ENCODE measurements around the gene SGSM1. TPM values are rescaled to one million over a fixed set of nuclear protein-coding genes. Genes with fewer than 3 reads are reported as not detected.

SGSM1 gene
- total RNA-seq, 4 donors from 2014 or later, result 0.07 to 0.44 (median 0.41) TPM; not detected in 1

DNA sequence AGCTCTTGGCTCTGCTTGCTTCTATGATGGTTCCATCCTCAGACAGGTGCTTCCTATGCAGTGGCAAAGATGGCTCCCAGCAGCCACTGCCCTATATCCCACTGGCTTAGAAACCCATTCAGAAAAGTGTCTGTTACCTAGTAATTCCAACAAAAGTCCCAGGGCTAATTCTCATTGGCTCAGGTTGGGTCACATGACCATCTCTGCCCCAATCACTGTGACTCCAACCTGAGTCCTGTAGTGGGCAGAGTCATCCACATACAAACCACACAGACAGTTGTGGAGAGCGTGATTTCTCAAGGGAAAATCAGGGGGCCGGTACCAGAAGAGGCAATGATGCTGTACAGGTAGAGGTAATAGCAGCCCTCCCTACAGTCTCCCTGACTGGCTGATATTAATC lies 73.0 kb downstream of the SGSM1 start:
- intact Hi-C loops (cut with DNase I; ENCODE audit: low total_unique reads) (no loop called here), in situ Hi-C loops (cut with MboI; ENCODE audit: low sequenced_read_pairs in 4 of 4) (no loop called here)
- Histone ChIP-seq H3K36me3 (no peaks in the 10 kb centered on the region), H3K27me3 (no peaks in the 10 kb centered on the region), H3K9me3 (no peaks in the 10 kb centered on the region), H3K27ac (no peak overlapping the region), H3K4me1 (no peaks in the 10 kb centered on the region), H3K4me3 (no peak overlapping the region)
- DNase-seq, result no peak
- no peak for ATAC-seq
- TF ChIP-seq POLR2A (IDR thresholded peaks at IDR 0.05), result no peak
- TF ChIP-seq, protein P1, sequence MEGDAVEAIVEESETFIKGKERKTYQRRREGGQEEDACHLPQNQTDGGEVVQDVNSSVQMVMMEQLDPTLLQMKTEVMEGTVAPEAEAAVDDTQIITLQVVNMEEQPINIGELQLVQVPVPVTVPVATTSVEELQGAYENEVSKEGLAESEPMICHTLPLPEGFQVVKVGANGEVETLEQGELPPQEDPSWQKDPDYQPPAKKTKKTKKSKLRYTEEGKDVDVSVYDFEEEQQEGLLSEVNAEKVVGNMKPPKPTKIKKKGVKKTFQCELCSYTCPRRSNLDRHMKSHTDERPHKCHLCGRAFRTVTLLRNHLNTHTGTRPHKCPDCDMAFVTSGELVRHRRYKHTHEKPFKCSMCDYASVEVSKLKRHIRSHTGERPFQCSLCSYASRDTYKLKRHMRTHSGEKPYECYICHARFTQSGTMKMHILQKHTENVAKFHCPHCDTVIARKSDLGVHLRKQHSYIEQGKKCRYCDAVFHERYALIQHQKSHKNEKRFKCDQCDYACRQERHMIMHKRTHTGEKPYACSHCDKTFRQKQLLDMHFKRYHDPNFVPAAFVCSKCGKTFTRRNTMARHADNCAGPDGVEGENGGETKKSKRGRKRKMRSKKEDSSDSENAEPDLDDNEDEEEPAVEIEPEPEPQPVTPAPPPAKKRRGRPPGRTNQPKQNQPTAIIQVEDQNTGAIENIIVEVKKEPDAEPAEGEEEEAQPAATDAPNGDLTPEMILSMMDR (IDR thresholded peaks at IDR 0.05 in 4 of 5, conservative IDR thresholded peaks at IDR 0.05 in 1 of 5), result no peak

DNA sequence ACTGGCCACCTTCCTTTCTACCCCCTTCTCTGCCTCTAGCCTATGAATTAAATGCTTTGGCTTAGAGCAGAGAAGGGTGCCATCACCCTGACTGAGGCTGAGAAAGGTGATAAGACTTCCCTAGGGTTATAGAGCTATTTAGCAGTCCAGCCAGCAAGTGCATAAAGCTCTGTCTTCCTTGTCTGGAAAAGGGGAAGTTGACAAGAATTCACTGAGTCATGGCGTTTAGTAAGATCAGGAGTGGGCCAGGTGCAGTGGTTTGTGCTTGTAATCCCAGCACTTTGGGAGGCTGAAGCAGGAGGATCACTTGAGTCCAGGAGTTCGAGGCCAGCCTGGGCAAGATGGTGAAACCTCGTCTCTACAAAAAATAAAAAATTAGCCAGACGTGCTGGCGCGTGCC lies 77.4 kb downstream of the SGSM1 start:
- ATAC-seq, result no peak
- Histone ChIP-seq H3K27me3 (no peaks in the 10 kb centered on the region), H3K9me3 (no peaks in the 10 kb centered on the region), H3K4me3 (no peak overlapping the region), H3K4me1 (no peaks in the 10 kb centered on the region), H3K27ac (no peak overlapping the region), H3K36me3 (no peaks in the 10 kb centered on the region)
- no peak for DNase-seq
- intact Hi-C loops (cut with DNase I; ENCODE audit: low total_unique reads) (no loop called here), in situ Hi-C loops (cut with MboI; ENCODE audit: low sequenced_read_pairs in 4 of 4) (no loop called here)
- TF ChIP-seq POLR2A (IDR thresholded peaks at IDR 0.05), result no peak
- TF ChIP-seq, protein P1 (IDR thresholded peaks at IDR 0.05 in 4 of 5, conservative IDR thresholded peaks at IDR 0.05 in 1 of 5), result no peak

DNA sequence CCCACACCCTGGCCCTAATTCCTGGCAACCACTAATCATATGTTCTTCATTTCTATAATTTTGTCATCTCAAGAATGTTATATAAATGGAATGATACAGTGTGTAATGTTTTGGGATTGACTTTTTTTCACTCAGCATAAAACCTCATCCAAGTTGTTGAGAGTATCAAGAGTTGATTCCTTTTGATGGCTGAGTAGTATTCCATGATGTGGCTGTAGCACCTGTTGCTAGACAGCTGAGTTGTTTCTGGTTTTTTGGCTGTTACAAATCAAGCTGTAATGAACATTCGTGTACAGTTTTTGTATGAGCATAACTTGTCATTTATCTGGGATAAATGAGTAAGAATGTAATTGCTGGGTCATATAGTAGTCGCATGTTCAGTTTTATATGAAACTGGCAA lies 81.2 kb downstream of the SGSM1 start:
- Histone ChIP-seq H3K27me3 (no peaks in the 10 kb centered on the region), H3K4me1 (no peaks in the 10 kb centered on the region), H3K9me3 (no peaks in the 10 kb centered on the region), H3K27ac (no peak overlapping the region), H3K4me3 (no peak overlapping the region), H3K36me3 (no peaks in the 10 kb centered on the region)
- DNase-seq (no peak), ATAC-seq (no peak)
- TF ChIP-seq, protein P1 (IDR thresholded peaks at IDR 0.05 in 4 of 5, conservative IDR thresholded peaks at IDR 0.05 in 1 of 5), result no peak
- no peak for TF ChIP-seq POLR2A (IDR thresholded peaks at IDR 0.05)
- intact Hi-C loops (cut with DNase I; ENCODE audit: low total_unique reads), result no loop called here
- in situ Hi-C loops (cut with MboI; ENCODE audit: low sequenced_read_pairs in 4 of 4), result no loop called here

DNA sequence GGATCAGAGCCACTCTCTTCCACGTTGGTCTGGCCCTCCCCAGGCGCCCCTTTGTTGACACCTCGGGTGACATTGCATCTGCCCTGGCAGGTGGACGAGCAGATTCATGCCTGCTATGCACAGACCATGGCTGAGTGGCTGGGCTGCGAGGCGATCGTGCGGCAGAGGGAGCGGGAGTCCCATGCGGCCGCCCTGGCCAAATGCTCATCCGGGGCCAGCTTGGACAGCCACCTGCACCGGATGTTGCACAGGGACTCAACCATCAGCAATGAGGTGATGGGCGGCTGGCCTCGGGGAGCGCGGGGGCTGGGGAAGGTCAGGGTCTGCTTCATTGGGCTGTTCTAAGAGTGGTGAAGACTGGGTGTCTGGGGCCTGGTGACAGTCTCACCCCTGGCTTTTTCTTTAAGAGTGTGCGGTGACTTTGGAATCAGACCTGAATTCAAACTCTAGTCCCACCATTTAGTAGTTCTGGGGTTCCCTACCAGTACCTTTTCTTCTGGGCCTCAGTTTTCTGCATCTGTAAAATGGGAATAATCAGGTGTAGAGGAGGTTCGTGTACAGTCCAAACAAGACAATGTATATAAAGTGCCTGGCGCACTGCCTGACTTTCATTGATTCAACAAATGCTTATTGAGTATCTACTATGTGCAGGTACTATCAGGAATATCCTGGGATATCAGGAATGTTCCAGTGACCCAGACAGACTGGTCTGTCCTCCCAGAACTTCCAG lies 87.5 kb downstream of the SGSM1 start:
- Histone ChIP-seq H3K27ac (peak overlapping the region; percentile 82 to 88 (median 84)), H3K36me3 (no peaks in the 10 kb centered on the region), H3K4me1 (peaks cover 13 to 17% of the 10 kb centered on the region in 2 donors), H3K27me3 (no peaks in the 10 kb centered on the region), H3K9me3 (no peaks in the 10 kb centered on the region), H3K4me3 (peak overlapping the region in 1 of 4 donors; percentile 39)
- in situ Hi-C loops (cut with MboI; ENCODE audit: low sequenced_read_pairs in 4 of 4) (no loop called here), intact Hi-C loops (cut with DNase I; ENCODE audit: low total_unique reads) (loop anchor here (10.0 kb wide), 1 partner anchor 271 kb away; no protein-coding TSS in a partner anchor)
- ATAC-seq (no peak), DNase-seq (no peak)
- TF ChIP-seq, protein P1 (IDR thresholded peaks at IDR 0.05 in 4 of 5, conservative IDR thresholded peaks at IDR 0.05 in 1 of 5), result no peak
- no peak for TF ChIP-seq POLR2A (IDR thresholded peaks at IDR 0.05)

Data from gastrocnemius medialis (tissue), 4 donors.